HG02759 (cell line): ENCODE data around the gene C1QTNF1.
"Not testable (repeated sequence)": the region's sequence is repeated elsewhere in the genome, so short reads cannot be mapped to it uniquely, and the experiment has no call there.

Source experiments
- ATAC-seq: cut with Tn5 transposase; IDR thresholded peaks from one replicate; pipeline ENCODE4 v1.9.1; 2021; ENCODE audit warnings: mild to moderate bottlenecking, moderate library complexity; ENCODE audit not compliant: unreplicated experiment

The C1QTNF1 gene

DNA sequence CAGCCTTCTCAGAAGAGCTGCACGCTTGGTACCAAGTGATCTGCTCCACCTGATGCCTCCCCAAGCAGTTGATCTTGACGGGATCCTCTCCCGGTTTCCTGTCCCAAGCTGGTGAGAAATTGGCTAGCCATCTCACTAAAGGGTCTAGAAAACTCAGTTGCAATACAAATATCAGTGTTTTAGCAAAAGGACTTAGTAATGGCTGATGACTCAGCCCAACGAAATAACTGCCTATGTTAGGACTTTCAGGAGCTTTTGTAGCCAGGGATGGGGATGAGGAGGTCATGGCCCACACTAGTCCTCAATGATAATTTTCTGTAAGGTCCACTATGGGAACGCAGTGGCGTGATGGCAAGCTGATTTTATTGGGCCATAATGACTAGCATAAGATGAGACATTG is 27.3 kb downstream of the C1QTNF1 start:
- no peak for ATAC-seq

DNA sequence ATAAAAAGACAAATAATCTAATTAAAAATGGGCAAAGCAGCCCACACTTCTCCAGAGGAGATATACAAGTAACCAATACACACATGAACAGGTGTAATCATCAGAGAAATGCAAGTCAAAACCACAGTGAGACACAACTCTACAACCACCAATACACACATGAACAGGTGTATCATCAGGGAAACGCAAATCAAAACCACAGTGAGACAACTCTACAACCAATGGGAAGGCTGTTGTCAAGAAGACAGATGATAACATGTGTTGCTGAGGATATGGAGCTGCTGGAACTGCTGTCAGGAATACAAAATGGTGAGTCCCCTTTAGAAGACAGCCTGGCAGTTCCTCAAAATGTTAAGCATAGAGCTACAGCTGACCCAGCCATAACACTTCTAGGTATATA is 28.2 kb downstream of the C1QTNF1 start:
- no peak for ATAC-seq

DNA sequence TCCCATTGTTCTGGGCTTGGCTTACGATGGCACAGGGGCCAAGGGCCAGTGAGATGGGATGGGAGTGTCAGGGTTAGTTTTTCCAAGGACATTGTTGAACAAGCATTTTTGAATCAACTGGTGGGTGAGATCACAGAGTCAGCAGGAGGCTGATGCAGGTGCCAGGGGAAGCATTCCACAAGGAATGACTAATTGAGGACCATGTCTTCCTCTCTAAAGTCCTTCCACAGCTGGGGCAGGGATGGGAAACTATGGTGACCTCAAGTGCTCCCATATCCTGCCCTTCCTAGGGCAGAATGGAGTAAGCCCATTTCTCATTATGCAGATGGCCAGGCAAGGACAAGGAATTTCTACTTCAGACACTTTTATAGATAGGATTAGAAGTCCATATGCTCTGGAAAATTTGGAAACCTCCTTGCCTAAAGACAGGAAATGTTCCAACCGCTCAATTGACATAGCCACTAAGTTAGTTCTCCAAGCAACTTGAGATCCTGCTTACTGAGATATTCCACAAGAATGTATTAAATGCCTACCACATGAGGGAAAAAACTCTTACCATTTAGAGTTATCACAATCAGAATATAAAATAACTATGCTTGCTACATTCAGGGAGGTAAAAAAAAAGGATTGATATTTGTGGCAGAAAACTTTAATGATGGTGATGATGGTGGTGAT is 29.4 kb downstream of the C1QTNF1 start:
- no peak for ATAC-seq

DNA sequence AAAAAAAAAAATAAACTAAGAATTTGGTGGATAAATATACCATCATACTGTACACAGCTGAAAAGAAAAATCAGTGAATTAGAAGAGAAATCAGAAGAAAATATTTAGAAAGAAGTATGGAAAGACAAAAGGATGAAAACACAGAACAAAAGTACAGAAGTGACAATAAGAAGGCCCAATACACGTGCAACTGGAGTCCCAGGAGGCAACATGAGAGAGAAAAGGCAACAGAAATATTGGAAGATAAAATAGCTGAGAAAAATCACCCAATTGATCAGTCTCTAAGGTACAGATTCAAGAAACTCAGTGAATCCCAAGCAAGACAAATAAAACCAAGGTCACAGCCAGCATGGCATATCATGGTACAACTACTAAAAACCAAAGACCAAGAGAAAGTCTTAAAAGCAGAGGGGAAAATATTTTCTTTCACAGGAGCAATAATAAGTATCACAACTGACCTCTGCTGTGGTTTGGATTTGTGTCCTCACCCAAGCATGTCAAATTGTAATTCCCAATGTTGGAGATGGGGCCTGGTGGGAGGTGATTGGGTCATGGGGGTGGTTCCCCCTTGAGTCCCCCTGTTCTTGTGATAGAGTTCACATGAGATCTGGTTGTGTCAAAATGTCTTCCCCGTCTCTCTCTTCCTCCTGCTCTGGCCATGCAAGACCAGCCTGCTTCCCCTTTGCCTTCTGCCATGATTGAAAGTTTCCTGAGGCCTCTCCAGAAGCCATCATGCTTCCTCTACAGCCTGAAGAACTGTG is 30.4 kb downstream of the C1QTNF1 start:
- ATAC-seq, result no peak

DNA sequence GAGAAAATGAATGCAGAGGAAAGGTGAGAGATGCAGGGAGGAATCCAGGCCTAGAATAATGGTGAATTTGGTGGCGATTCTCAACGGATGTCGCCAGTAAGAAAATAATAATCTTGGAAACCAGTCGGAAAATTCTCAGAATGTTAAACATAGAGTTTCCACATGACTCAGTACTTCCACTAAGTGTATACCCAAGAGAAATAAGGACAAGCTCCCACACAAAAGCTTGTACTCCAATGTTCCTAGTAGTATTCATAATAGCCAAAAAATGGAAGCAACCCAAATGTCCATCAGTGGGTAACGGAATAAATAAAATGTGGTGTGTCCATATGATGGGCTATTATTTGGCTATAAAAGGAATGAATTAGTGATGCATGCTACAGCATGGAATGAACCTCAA is 31.2 kb downstream of the C1QTNF1 start:
- no peak for ATAC-seq

DNA sequence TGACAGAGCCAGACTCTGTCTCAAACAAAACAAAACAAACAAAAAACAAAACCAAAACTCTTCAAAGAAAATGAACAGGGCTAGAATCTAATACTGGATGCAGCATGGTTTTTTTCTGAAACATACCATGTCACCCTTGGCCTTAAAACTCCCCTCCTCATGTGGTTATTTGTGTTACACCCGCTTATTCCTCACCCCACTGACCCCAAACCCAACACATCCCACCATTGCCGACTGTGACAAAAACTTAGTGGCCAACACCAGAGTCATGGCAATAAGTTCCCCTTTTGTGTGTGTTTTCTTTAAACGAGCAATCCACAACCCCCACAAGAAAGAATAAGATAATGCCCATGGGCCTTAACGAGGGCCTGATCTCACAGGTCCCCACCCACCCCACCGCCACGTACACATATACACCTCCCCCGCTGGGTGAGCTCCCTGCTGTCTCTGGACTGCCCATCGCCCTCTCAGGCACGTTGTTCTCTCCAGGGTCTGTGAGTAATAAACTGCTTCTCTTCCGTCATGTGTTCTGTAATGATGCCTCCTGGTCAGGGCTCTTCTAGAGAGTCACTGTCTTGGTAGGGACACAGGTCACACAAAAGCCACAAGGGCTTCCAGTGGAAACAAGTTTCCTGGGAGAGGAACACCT is 33.9 kb downstream of the C1QTNF1 start:
- no peak for ATAC-seq

GRCh38 chr17:79062691-79063090 is 38.7 kb downstream of the C1QTNF1 start:
- ATAC-seq, result no peak

GRCh38 chr17:79064026-79064425 is 40.1 kb downstream of the C1QTNF1 start:
- no peak for ATAC-seq

DNA sequence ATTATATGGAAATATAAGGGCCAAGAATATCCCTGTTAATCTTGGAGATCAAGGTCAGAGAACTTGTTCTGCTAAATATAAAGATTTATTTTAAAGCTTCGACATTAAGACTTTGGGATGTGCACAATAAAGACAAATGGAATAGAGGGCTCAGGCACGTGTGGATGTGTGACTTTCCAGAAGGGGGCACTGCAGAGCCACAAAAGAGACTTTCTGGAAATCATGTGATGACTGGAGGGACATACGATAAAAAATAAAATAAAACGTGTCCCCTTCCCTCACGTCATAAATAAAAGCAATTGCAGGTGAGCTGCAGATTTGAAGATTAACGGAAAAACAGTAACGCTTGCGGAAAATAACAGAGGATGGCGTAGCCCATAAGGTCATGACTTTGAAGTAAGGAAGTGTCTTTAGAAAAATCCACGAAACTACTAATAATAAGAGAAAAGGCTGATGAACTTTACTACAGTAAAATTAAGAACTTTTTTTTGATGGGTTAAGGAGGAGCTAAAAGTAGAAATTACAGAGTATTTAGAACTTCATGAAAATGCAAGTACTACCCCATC is 41.2 kb downstream of the C1QTNF1 start:
- no peak for ATAC-seq

DNA sequence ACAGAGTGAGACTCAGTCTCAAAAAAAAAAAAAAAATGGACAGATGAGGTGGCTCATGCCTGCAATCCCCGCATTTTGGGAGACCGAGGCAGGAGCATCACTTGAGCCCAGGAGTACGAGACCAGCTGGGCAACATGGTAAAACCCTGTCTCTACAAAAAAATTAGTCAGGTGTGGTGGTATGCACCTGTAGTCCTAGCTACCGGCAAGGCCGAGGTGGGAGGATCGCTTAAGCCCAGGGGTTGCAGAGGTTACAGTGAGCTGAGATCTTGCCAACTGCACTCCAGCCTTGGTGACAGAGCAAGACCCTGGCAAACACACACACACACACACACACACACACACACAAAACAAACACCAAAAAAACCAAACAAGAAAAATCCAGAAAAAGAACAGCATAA is 43.0 kb downstream of the C1QTNF1 start:
- no peak for ATAC-seq

DNA sequence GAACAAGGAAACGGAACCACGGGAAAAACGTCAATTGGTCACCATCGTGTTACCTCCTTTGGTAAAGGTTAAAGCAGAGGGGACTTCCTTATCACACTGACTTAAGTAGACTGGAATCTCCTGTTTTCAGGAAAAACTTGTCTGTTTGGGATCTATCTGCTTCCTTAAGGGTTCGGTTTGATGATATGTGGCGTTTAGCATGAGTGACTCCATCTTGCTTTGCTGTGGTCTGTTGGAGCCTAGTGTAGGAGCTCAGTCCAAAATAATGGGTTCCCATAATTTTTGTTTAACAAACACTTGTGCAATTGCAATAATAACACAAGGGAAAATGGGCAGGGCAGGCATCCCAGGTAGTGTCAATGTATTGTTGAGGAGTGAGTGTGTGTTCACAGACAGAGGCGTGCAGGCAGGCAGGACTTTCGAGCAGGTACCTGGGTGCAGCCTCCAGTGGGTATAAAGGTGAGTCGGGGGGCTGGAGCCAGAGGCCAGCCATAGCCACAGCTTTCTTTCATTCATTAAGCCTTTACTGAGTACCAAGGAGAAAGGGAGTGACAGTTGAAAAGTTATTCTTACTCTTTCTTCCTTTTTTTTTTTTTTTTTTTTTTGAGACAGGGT is 46.4 kb downstream of the C1QTNF1 start:
- no peak for ATAC-seq

DNA sequence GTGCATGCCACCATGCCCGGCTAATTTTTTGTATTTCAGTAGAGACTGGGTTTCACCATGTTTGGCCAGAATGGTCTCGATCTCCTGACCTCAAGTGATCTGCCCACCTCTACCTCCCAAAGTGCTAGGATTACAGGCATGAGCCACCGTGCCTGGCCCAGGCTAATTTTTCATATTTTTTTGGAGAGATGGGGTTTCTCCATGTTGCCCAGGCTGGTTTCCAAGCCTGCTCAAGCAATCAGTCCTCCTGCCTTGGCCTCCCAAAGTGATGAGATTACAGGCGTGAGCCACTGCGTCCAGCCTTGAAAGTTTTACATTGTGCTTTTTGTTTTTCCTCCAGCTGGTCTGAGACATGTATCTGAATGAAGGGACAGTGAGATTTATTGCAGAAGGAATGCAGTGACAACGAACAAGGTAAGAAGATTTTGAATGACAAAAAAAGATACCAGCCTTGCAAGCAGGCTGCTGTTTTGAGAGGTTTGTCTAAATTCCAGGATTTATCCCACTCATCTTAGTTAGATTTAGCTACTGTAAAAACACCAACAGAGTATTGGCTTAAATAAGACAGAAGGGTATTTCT is 47.3 kb downstream of the C1QTNF1 start:
- ATAC-seq, result no peak

DNA sequence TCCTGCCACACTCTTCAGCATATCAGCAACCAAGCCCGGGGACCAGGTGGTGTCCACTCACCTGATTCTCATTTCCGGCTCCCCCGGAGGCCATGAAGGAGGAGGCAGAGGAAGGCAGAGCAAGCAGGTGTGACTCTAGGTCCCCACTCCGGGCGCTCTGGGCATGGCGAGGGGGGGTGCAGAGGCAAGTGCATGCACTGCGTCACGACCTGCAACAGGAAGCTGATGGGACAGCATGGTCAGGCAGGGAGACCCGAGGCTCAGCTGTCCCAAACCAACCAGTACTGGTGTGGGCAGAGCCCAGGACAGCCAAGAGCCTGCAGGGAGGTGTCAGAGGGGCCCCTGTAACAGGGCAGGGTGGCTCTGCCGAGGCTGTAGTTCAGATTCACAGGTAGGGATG is 48.6 kb downstream of the C1QTNF1 start:
- ATAC-seq, result no peak

DNA sequence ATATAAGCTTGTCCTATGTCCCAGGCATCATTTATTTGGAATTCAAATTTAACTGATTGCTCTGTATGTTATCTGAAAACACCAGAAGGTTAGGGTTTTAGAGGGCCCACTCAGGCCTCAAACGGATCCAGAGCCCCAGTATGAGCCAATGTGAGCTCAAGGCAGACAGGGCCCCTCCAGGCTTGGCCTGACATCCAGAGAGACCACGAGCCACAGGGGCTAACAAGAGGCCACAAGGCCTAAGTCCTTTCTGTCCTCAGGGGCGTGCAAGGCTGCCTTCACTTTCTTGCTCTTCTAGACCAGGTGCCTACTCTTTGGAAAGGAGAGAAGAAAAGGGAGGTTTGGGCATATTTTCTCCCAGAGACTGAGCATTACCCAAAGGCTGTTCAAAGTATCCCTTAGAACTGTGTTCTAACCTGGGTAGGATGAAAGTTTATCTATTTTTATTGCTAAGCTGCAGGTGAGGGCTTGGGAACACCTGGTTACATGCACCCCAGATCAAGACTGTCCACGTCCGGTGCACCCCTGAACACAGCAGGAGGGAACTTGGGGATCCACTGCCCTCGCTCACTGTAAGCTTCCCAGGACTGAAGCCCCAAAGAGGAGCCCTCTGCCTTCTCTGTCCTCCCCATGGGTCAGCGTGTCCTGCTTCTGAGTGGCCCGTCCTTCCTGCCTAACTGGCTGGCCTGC is 49.2 kb downstream of the C1QTNF1 start:
- no peak for ATAC-seq

GRCh38 chr17:79073706-79074088 is 49.7 kb downstream of the C1QTNF1 start:
- ATAC-seq, result no peak

DNA sequence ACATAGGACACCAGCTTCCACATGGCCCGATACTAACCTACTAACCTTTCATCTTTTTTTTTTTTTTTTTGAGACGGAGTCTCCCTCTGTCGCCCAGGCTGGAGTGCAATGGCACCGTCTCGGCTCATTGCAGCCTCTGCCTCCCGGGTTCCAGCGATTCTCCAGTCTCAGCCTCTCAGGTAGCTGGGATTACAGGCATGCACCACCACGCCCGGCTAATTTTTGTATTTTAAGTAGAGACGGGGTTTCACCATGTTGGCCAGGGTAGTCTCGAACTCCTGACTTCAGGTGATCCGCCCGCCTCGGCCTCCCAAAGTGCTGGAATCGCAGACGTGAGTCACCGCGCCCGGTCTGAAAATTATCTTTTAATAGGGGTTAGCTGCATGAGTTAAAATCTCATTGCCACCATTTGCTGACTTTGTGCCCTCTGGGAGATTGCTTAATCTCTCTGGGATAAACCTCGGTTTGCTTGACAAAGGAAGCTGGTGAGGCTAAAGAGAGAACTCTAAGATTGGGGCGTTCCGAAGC is 50.2 kb downstream of the C1QTNF1 start:
- not testable (repeated sequence) for ATAC-seq

GRCh38 chr17:79074649-79075445 is 50.9 kb downstream of the C1QTNF1 start, which contains the start of gene ENGASE:
Gene ENGASE (plus strand): TSS chr17:79074824. CDS start chr17:79074945, 121 bp downstream.
- peak; percentile 94 for ATAC-seq

DNA sequence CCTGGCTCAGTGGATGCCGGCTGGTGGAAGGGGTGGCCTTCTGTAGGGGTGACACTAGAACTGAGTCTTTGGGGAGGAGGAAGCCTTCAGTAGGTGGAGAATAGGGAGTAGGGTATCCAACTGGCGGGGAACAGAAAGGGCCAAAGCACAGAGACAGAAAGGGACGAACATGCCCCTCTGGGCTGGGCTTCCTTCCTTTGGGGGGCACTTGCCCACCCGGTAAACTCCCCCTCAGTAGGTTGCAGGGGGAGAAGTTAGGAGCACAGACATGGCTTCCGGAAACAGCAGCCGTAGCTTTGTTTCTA is 51.4 kb downstream of the C1QTNF1 start:
- no peak for ATAC-seq

- no peak for ATAC-seq
These were observed 52.0 kb downstream of the C1QTNF1 start for GRCh38 chr17:79075861-79076406.
